Measurements from ENCODE around the gene APOE.
A peak's percentile ranks its signal among the peaks of the same experiment; 100 is the strongest.
"Not testable (repeated sequence)": the region's sequence is repeated elsewhere in the genome, so short reads cannot be mapped to it uniquely, and the experiment has no call there.

APOE gene

GRCh38 chr19:44911896-44912295, 6.3 kb downstream of the APOE start:
- not testable (repeated sequence) for DNase-seq (ENCODE audit: low read depth)

- no peak for DNase-seq (ENCODE audit: low read depth)
Observed at GRCh38 chr19:44912854-44913253, 7.3 kb downstream of the APOE start.

DNA sequence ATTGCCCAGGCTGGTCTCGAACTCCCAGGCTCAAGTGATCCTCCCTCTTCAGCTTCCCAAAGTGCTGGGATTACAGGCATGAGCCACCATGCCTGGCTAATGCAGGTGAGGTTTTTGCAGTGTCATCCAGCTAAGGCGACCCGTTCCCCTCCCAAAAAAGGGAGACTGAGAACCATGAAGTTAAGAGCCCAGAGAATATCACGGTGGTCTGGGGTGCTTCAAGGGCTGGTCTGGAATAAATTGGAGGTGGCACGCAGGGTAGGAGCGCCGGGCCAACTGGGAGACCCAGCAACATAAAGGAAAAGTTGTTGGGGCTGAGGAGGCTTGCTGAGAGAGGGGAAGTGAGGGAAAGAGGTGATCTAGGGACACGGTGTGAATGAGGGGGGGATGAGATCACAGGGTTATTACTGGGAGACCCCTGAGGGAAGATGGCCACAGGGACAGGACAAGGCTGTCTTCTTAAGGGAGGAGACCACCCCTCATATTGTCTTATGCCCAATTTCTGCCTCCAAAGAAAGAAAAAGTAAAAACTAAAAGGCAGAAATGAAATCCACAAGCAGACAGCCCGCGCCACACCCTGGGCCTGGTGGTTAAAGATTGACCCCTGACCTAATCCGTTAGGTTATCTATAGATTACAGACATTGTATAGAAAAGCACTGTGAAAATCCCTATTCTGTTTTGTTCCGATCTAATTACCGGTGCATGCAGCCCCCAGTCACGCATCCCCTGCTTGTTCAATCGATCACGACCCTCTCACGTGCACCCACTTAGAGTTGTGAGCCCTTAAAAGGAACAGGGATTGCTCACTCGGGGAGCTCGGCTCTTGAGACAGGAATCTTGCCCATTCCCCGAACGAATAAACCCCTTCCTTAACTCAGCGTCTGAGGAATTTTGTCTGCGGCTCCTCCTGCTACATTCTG, 8.2 kb downstream of the APOE start:
- not testable (repeated sequence) for DNase-seq (ENCODE audit: low read depth)

DNA sequence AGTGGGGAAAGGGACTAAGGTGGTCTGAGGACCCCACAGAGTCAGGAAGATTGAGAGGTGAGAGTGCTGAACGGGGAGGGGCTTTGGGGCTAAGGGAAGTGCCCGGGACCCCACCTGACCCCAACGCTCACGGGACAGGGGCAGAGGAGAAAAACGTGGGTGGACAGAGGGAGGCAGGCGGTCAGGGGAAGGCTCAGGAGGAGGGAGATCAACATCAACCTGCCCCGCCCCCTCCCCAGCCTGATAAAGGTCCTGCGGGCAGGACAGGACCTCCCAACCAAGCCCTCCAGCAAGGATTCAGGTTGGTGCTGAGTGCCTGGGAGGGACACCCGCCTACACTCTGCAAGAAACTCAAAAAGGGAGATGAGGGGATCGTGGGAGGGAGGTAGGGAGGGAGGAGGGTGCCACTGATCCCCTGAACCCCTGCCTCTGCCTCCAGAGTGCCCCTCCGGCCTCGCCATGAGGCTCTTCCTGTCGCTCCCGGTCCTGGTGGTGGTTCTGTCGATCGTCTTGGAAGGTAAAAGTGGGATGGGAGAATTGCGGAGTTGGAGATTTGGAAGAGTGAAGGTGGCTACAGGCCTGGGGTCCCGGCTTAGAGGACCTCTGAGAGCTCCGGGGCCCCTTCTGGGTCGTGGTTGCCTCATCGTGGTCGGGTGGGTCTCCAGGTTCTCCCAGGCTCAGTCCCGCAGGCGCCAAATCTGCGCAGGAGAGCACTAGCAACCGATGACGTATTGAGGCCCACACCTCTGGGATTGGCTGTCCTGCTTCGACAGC, 9.0 kb downstream of the APOE start, which contains the start of gene APOC1:
Gene APOC1, plus strand, starts transcription at position 176 of the 774 bp plus-strand sequence. Its CDS starts 284 bp downstream, at position 460.
- DNase-seq (ENCODE audit: low read depth), result peak; percentile 55

DNA sequence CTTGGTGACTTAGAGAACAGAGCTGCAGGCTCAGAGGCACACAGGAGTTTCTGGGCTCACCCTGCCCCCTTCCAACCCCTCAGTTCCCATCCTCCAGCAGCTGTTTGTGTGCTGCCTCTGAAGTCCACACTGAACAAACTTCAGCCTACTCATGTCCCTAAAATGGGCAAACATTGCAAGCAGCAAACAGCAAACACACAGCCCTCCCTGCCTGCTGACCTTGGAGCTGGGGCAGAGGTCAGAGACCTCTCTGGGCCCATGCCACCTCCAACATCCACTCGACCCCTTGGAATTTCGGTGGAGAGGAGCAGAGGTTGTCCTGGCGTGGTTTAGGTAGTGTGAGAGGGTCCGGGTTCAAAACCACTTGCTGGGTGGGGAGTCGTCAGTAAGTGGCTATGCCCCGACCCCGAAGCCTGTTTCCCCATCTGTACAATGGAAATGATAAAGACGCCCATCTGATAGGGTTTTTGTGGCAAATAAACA, 18.7 kb downstream of the APOE start:
- DNase-seq (ENCODE audit: low read depth), result no peak

DNA sequence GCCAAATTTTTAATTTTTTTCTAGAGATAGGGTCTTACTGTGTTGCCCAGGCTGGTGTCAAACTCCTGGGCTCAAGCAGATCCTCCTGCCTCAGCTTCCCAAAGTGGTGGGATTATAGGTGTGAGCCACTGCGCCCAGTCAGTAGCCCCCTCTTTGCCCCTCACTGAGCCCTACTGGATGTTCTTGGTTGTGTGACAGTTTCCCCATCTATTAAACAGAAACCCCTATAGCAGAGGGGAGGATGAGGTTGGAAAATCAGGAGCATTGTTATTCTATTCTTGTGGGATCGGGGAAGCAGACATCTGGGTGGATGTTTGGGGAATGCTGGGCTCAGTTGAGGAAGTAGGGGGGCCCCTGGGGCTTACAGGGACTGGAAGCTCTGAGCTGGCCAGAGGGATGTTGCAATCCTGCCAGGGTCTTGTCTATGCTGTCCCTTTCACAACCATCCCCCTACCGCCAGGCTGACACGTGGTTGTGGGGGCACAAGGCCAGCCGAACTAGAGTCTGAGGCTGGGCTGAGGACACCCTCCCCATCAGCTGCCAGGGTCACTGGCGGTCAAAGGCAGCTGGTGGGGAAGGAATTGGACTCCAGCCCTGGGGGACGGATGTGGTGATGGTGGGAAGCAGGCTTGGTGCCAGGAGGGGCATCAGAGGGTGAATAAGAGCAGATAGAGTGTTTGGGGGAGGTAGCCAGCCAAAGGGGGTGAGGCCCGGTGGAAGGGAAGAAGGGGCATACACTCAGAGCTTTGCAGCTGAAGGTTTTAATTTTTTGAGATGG, 19.7 kb downstream of the APOE start:
- no peak for DNase-seq (ENCODE audit: low read depth)

DNA sequence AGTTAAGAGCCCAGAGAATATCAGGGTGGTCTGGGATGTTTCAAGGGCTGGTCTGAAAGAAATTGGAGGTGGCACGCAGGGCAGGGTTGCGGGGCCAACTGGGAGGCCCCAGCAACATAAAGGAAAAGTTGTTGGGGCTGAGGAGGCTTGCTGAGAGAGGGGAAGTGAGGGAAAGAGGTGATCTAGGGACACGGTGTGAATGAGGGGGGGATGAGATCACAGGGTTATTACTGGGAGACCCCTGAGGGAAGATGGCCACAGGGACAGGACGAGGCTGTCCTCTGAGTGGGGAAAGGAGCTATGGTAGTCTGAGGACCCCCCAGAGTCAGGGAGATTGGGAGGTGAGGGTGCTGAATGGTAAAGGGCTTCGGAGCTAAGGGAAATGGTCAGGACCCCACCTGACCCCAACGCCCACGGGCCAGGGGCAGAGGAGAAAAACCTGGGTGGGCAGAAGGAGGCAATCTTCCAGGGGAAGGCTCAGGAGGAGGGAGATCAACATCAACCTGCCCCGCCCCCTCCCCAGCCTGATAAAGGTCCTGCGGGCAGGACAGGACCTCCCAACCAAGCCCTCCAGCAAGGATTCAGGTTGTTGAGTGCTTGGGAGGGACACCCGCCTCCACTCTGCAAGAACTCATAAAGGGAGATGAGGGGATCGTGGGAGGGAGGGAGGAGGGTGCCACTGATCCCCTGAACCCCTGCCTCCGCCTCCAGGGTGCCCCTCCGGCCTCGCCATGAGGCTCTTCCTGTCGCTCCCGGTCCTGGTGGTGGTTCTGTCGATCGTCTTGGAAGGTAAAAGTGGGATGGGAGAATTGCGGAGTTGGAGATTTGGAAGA, 20.9 kb downstream of the APOE start:
- DNase-seq (ENCODE audit: low read depth), result not testable (repeated sequence)

DNA sequence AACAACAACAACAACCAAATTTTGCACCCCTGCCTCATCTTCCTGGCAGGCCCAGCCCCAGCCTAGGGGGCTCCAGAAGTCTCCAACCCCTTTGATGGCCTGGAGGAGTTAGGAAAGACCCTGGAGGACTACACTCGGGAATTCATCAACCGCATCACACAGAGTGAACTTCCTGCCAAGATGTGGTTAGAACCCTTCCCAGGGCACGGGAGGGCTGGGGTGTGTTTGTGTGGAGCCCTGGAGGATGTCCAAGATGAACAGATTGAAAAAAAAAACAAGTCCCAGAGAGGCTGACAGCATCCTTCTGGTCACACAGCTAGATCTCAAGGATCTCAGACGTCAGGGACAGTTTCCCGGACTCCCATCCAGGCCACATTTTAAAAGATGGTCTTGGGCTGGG, 22.1 kb downstream of the APOE start:
- no peak for DNase-seq (ENCODE audit: low read depth)

GRCh38 chr19:44930088-44930487, 24.5 kb downstream of the APOE start:
- DNase-seq (ENCODE audit: low read depth), result no peak

- DNase-seq (ENCODE audit: low read depth), result no peak
Observed at GRCh38 chr19:44931541-44931940, 25.9 kb downstream of the APOE start.

DNA sequence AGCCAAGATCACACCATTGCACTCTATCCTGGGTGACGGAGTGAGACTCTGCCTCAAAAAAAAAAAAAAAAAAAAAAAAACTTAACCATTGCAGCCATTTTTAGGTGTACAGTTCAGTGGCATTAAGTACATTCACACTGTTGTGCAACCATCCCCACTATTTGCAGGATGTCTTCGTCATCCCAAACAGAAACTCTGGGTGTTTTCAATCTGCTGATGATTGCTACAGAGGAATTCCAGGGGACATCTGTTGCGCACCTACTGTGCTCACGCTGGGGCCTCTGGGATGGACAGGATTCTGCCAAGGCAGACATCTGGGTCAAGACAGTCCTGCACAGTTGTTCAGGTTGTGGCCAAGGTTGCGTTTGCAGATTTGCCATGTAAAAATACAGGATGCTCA, 34.1 kb downstream of the APOE start:
- DNase-seq (ENCODE audit: low read depth), result no peak

- no peak for DNase-seq (ENCODE audit: low read depth)
Observed at GRCh38 chr19:44942067-44942571, 36.5 kb downstream of the APOE start, which contains the start of gene APOC4. TSS of gene APOC4 (plus strand) at chr19:44942237. CDS start at chr19:44942278, 41 bp downstream.

DNA sequence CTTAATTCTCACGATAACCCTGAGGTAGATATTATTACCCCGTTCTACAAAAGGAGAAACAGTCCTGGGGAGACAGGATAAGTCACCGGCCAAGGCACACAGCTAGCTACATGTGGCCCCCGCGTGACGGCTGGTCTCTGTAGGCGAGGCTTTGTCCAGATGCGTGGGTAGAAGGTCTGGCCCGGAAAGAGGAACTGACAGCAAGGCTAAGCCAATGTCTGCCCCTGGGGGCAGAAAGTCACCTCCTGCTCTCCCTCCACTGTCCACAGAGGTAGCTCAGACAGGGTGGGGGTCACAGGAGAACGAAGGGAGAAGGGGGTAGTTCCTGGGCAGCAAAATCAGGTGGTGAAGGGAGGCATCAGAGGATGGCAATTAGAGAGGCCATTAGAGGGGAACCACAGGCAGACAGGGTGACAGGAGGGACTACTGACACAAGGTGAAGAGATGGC, 38.2 kb downstream of the APOE start:
- DNase-seq (ENCODE audit: low read depth), result no peak

DNA sequence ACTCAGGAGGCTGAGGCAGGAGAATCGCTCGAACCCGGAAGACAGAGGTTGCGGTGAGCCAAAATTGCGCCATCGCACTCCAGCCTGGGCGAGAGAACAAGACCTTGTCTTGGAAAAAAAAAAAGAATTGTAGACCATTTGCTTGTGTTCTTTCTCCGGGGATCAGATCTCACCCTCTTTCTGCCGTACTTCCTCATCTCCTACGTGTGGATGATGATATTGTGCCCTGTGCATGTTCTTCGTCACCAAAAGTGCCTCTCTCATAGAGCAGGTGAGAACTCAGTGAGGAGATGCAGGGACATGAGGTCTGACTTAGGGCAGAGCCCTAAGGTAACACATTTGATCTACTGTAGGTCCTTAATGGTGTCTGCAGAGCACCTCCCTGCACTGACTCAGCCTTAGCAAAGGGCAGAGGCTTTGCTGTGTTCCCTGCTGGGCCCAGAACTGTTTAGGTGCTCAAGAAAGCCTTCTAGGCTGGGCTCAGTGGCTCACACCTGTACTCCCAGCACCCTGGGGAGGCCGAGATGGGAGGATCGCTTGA, 41.5 kb downstream of the APOE start:
- no peak for DNase-seq (ENCODE audit: low read depth)

DNA sequence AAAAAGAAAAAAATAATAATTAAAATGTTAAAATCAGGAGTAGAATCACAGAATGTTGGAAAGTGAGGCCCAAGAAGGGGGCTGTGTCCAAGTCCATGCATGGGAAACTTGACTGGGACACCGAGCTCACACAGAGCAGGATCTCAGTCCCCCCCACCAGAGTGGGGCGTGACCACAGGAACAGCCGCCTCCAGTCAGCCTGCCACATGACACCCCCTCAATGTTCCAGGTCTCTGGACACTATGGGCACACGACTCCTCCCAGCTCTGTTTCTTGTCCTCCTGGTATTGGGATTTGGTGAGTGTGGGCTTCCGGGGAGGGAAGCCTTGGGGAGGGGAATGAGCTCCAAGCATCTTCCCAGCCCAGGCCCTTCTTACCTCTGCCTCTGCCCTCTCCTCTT, 42.6 kb downstream of the APOE start:
- no peak for DNase-seq (ENCODE audit: low read depth)

DNA sequence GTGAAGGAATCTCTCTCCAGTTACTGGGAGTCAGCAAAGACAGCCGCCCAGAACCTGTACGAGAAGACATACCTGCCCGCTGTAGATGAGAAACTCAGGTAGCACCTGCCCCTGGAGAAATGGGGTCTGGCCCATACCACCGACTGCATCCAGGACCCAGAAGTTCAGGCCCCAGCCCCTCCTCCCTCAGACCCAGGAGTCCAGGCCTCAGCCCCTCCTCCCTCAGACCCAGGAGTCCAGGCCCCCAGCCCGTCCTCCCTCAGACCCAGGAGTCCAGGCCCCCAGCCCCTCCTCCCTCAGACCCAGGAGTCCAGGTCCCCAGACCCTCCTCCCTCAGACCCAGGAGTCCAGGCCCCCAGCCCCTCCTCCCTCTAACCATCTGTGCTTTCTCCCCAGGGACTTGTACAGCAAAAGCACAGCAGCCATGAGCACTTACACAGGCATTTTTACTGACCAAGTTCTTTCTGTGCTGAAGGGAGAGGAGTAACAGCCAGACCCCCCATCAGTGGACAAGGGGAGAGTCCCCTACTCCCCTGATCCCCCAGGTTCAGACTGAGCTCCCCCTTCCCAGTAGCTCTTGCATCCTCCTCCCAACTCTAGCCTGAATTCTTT, 43.3 kb downstream of the APOE start:
- no peak for DNase-seq (ENCODE audit: low read depth)

GRCh38 chr19:44949550-44949949, 44.0 kb downstream of the APOE start:
- DNase-seq (ENCODE audit: low read depth), result no peak

DNA sequence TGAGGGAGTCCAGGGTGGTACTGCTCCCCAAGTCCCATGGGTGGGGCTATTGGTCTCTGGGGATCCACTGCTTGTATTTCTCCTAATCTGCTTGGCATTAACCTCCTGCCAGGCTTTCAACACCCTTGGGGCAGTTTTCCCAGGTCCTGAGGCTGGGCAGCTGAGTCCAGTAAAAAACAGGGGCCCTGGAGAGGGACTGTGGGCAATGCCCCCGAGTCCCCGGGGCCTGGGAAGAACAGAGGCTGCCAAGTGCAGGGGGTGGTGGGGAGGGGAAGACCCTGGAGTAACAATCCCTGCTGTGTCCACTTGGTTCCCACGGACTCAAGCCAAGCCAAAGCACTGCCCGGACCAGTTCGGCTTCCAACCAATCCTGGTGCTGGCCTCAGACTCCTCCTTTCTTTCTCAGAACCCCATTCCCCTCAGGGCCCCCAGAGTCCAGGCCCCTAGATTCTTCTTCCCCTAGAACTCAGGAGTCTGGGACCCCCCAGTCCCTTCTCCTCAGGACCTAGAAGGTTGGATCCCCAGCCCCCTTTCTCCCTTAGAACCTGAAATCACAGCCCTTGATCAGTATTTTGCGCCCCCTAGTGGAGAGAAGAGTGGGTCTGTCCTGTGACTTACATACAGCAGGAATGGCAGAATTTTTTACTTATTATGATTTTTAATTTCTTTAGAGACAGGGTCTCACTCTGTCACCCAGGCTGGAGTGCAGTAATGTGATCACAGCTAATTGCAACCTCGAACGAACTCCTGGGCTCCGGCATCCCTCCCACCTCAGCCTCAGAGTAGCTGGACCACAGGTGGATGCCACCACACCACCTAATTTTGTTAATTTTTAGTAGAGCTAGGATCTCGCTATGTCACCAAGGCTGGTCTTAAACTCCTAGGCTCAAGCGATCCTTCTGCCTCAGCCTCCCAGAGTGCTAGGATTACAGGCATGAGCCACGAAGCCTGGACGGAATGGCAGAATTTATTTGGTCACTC, 45.9 kb downstream of the APOE start:
- DNase-seq (ENCODE audit: low read depth), result peak; percentile 44

GRCh38 chr19:44954278-44954648, 48.7 kb downstream of the APOE start:
- no peak for DNase-seq (ENCODE audit: low read depth)
